HepG2 (cell line): ENCODE results near the gene GLI3.

Experiments
- BHLHE40 ChIP-seq: IDR thresholded peaks from 2 replicates; pipeline ENCODE4 v1.6.1; 2011; ENCODE audit warnings: low read length, improper control_type of control experiment
- CBX2 ChIP-seq, 2 experiments: fragments of 200-600 bp in 1 of 2; sonication (generic); formaldehyde crosslinking in 1 of 2; IDR thresholded peaks; 2 replicates each; pipeline versions ENCODE4 v1.7.0 to v1.8.1; 2018 to 2022; ENCODE audit warnings: low read depth in 2 of 2, low read length in 1 of 2, mild to moderate bottlenecking in 1 of 2, missing genetic modification reagents in 1 of 2
- EZH2 ChIP-seq: conservative IDR thresholded peaks from 2 replicates; pipeline ENCODE4 v1.6.1; 2012; ENCODE audit warnings: mild to moderate bottlenecking, low read depth, low read length, moderate library complexity
- HDAC6 ChIP-seq: fragments of 200-600 bp; sonication (generic); IDR thresholded peaks from 2 replicates; pipeline ENCODE4 v1.7.0; 2017; ENCODE audit warnings: mild to moderate bottlenecking, antibody characterized with exemption, low read length, low read depth
- HMGA1 ChIP-seq: sonication (generic); formaldehyde crosslinking; conservative IDR thresholded peaks from 2 replicates; pipeline ENCODE4 v1.4.0; 2020; ENCODE audit warnings: missing genetic modification reagents
- KMT2B ChIP-seq: IDR thresholded peaks from 2 replicates; pipeline ENCODE4 v1.6.1; 2016; ENCODE audit warnings: missing genetic modification reagents, missing compliant biosample characterization
- MXD1 ChIP-seq: sonication (generic); formaldehyde crosslinking; IDR thresholded peaks from 2 replicates; pipeline ENCODE4 v1.4.0; 2020; ENCODE audit warnings: mild to moderate bottlenecking, missing genetic modification reagents
- PRDM10 ChIP-seq: sonication (generic); formaldehyde crosslinking; IDR thresholded peaks from 2 replicates; pipeline ENCODE4 v1.4.0; 2020; ENCODE audit warnings: low read depth, missing genetic modification reagents
- RARA ChIP-seq: IDR thresholded peaks from 2 replicates; pipeline ENCODE4 v1.6.1; 2016; ENCODE audit warnings: missing genetic modification reagents, missing compliant biosample characterization
- SMC3 ChIP-seq: IDR thresholded peaks from 2 replicates; pipeline ENCODE4 v1.6.1; 2011; ENCODE audit warnings: low read length, improper control_type of control experiment
- TCF7 ChIP-seq: sonication (generic); IDR thresholded peaks from 2 replicates; pipeline ENCODE4 v1.6.1; 2016; ENCODE audit warnings: antibody characterized with exemption, low read depth
- ZFYVE20 ChIP-seq: sonication (generic); formaldehyde crosslinking; IDR thresholded peaks from 2 replicates; pipeline ENCODE4 v1.8.0; 2023; ENCODE audit warnings: low read depth, mild to moderate bottlenecking, moderate library complexity, missing genetic modification reagents, borderline replicate concordance
- ZNF292 ChIP-seq: sonication (generic); formaldehyde crosslinking; IDR thresholded peaks from 2 replicates; pipeline ENCODE4 v1.8.1; 2022; ENCODE audit warnings: mild to moderate bottlenecking, low read depth, missing genetic modification reagents, borderline replicate concordance

- TF ChIP-seq EZH2, result no peak
- TF ChIP-seq CBX2 (IDR thresholded peaks at IDR 0.05; ENCODE audit: low read depth, low read length), result no peak
- TF ChIP-seq CBX2 (CRISPR knock-in tag; IDR thresholded peaks at IDR 0.05; ENCODE audit: low read depth), result no peak
- TF ChIP-seq TCF7, result no peak
- TF ChIP-seq PRDM10 (CRISPR knock-in tag), result no peak
- TF ChIP-seq MXD1 (CRISPR knock-in tag), result no peak
- TF ChIP-seq SMC3, result no peak
- TF ChIP-seq HDAC6, result no peak
- no peak for TF ChIP-seq ZNF292
- TF ChIP-seq BHLHE40, result no peak
- TF ChIP-seq ZFYVE20 (CRISPR knock-in tag), result no peak
- no peak for TF ChIP-seq KMT2B
- TF ChIP-seq HMGA1 (CRISPR knock-in tag), result no peak
- no peak for TF ChIP-seq RARA (CRISPR knock-in tag)
Observed at GRCh38 chr7:42065015-42065414, 172.0 kb downstream of the GLI3 start.
